HEK293 (cell line): ENCODE results near the gene PCP2.

Source experiments
- CTCF ChIA-PET: fragments of 350-600 bp; formaldehyde crosslinking; extraction: SDS; loops from one replicate; lab custom pipeline; 2021; ENCODE audit warnings: antibody characterized with exemption; lab: Yijun Ruan, JAX
- POLR2A ChIA-PET: fragments of 300-600 bp; formaldehyde crosslinking; extraction: SDS; loops from one replicate; lab custom pipeline; 2020; ENCODE audit warnings: antibody characterized with exemption, inconsistent platforms; lab: Yijun Ruan, JAX
- H3K27ac ChIP-seq: fragments of 200-500 bp; sonication (Bioruptor generic); 2 replicates; pipeline ENCODE4 v1.5.1; 2014; ENCODE audit warnings: low read depth, low read length, control low read depth, inconsistent platforms; ENCODE audit errors: extremely low read depth
- H3K36me3 ChIP-seq, 2 experiments: fragments of 200-500 bp in 1 of 2; sonication (Bioruptor generic) in 1 of 2; 1 replicate in 1 of 2; 2 replicates in 1 of 2; pipeline ENCODE4 v1.5.1; 2014 to 2017; ENCODE audit warnings: inconsistent platforms in 2 of 2, low read length in 2 of 2; ENCODE audit not compliant: control insufficient read depth in 2 of 2, insufficient read depth in 1 of 2
- H3K4me1 ChIP-seq: fragments of 200-500 bp; sonication (Bioruptor generic); 2 replicates; pipeline ENCODE4 v1.5.1; 2014; ENCODE audit warnings: mild to moderate bottlenecking, low read length, inconsistent platforms; ENCODE audit not compliant: control insufficient read depth, insufficient read depth
- H3K4me3 ChIP-seq: 2 replicates; pipeline ENCODE4 v1.5.1; 2011; ENCODE audit warnings: low read depth, mild to moderate bottlenecking, control low read depth, low read length, moderate library complexity
- H3K9me3 ChIP-seq: fragments of 200-500 bp; sonication (Bioruptor generic); 2 replicates; pipeline ENCODE4 v1.5.1; 2014; ENCODE audit warnings: low read depth, low read length, inconsistent platforms; ENCODE audit not compliant: control insufficient read depth, insufficient read depth
- HOXC10 ChIP-seq: sonication (generic); formaldehyde crosslinking; IDR thresholded peaks from 2 replicates; pipeline ENCODE4 v1.8.1; 2023; ENCODE audit warnings: mild to moderate bottlenecking, missing genetic modification reagents
- OSR2 ChIP-seq: fragments of 450-650 bp; formaldehyde crosslinking; IDR thresholded peaks from 2 replicates; pipeline ENCODE4 v1.5.1; 2016; ENCODE audit warnings: missing biosample characterization, missing genetic modification characterization
- PATZ1 ChIP-seq: fragments of 450-650 bp; formaldehyde crosslinking; IDR thresholded peaks from 2 replicates; pipeline ENCODE4 v1.5.1; 2016; ENCODE audit warnings: missing biosample characterization, missing genetic modification characterization
- PRDM2 ChIP-seq: fragments of 450-650 bp; formaldehyde crosslinking; IDR thresholded peaks from 2 replicates; pipeline ENCODE4 v1.5.1; 2016; ENCODE audit warnings: missing biosample characterization, missing genetic modification characterization, borderline replicate concordance
- ZBTB17 ChIP-seq: fragments of 450-650 bp; formaldehyde crosslinking; IDR thresholded peaks from 2 replicates; pipeline ENCODE4 v1.5.1; 2016; ENCODE audit warnings: missing biosample characterization, missing genetic modification characterization
- ZBTB48 ChIP-seq: fragments of 450-650 bp; formaldehyde crosslinking; IDR thresholded peaks from 2 replicates; pipeline ENCODE4 v1.5.1; 2016; ENCODE audit warnings: missing biosample characterization, missing genetic modification characterization
- ZNF133 ChIP-seq: fragments of 450-650 bp; formaldehyde crosslinking; IDR thresholded peaks from 2 replicates; pipeline ENCODE4 v1.5.1; 2016; ENCODE audit warnings: missing biosample characterization, missing genetic modification characterization
- ZNF2 ChIP-seq: fragments of 450-650 bp; formaldehyde crosslinking; IDR thresholded peaks from 2 replicates; pipeline ENCODE4 v1.5.1; 2016; ENCODE audit warnings: missing biosample characterization, missing genetic modification characterization
- ZNF350 ChIP-seq: fragments of 450-650 bp; formaldehyde crosslinking; IDR thresholded peaks from 2 replicates; pipeline ENCODE4 v1.5.0; 2017; ENCODE audit warnings: missing biosample characterization, mild to moderate bottlenecking, missing genetic modification characterization
- ZNF37A ChIP-seq: fragments of 450-650 bp; IDR thresholded peaks from 2 replicates; pipeline ENCODE4 v1.5.1; 2018; ENCODE audit warnings: missing biosample characterization, missing genetic modification characterization
- ZNF404 ChIP-seq: fragments of 450-650 bp; formaldehyde crosslinking; IDR thresholded peaks from 2 replicates; pipeline ENCODE4 v1.5.1; 2017; ENCODE audit warnings: missing biosample characterization, missing genetic modification characterization
- ZNF621 ChIP-seq: fragments of 450-650 bp; formaldehyde crosslinking; IDR thresholded peaks from 2 replicates; pipeline ENCODE4 v1.5.1; 2017; ENCODE audit warnings: missing biosample characterization, missing genetic modification characterization
- TF ChIP-seq, protein P1 (sequence below): fragments of 450-650 bp; formaldehyde crosslinking; IDR thresholded peaks from 2 replicates; pipeline ENCODE4 v1.5.1; 2016; ENCODE audit warnings: missing biosample characterization, missing genetic modification characterization
- TF ChIP-seq, protein P2 (sequence below): fragments of 450-650 bp; formaldehyde crosslinking; IDR thresholded peaks from 2 replicates; pipeline ENCODE4 v1.5.1; 2017; ENCODE audit warnings: missing biosample characterization, missing genetic modification characterization
- TF ChIP-seq, protein P3 (sequence below): fragments of 450-650 bp; formaldehyde crosslinking; IDR thresholded peaks from 2 replicates; pipeline ENCODE4 v1.5.1; 2016; ENCODE audit warnings: missing biosample characterization, missing genetic modification characterization

PCP2 gene

GRCh38 chr19:7612282-7613274, 20.9 kb downstream of the PCP2 start (continued):
- no peak for TF ChIP-seq PRDM2
- no peak for TF ChIP-seq ZBTB48
- no peak for TF ChIP-seq OSR2 (tag by site-specific recombination)
- TF ChIP-seq ZBTB17 (tag by site-specific recombination): no peak
- TF ChIP-seq ZNF350 (tag by site-specific recombination): no peak
- TF ChIP-seq ZNF37A: no peak
- TF ChIP-seq ZNF621 (tag by site-specific recombination): no peak
- no peak for TF ChIP-seq ZNF133 (tag by site-specific recombination)
- TF ChIP-seq, protein P1, sequence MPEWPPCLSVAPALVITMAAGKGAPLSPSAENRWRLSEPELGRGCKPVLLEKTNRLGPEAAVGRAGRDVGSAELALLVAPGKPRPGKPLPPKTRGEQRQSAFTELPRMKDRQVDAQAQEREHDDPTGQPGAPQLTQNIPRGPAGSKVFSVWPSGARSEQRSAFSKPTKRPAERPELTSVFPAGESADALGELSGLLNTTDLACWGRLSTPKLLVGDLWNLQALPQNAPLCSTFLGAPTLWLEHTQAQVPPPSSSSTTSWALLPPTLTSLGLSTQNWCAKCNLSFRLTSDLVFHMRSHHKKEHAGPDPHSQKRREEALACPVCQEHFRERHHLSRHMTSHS (tag by site-specific recombination): no peak

DNA sequence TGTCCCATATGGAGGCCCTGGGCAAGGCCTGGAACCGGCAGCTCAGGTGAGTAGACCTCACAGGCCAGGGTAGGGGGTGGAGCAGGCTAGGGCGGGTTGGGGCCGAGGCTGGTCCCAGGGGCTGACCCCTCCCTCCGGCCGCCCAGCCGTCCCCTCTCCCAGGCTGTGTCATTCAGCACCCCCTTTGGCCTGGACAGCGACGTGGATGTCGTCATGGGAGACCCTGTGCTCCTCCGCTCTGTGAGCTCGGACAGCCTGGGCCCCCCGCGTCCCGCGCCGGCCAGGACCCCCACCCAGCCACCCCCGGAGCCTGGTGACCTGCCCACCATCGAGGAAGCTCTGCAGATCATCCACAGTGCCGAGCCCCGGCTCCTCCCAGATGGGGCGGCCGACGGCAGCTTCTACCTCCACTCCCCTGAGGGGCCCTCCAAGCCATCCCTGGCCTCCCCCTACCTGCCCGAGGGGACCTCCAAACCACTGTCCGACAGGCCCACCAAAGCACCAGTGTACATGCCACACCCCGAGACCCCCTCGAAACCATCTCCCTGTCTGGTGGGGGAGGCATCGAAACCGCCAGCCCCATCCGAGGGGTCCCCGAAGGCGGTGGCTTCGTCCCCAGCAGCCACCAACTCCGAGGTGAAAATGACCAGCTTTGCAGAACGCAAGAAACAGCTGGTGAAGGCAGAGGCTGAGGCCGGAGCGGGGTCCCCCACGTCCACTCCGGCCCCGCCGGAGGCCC, 21.8 kb downstream of the PCP2 start:
- POLR2A ChIA-PET: no interaction called here

More for the DNA sequence above, 21.8 kb downstream of the PCP2 start:
- CTCF ChIA-PET: no interaction called here
- Histone ChIP-seq H3K27ac (no peak overlapping the region), H3K9me3 (no peaks in the 10 kb centered on the region)
- TF ChIP-seq ZNF2 (tag by site-specific recombination): no peak
- no peak for TF ChIP-seq ZNF404 (tag by site-specific recombination)
- TF ChIP-seq, protein P2, sequence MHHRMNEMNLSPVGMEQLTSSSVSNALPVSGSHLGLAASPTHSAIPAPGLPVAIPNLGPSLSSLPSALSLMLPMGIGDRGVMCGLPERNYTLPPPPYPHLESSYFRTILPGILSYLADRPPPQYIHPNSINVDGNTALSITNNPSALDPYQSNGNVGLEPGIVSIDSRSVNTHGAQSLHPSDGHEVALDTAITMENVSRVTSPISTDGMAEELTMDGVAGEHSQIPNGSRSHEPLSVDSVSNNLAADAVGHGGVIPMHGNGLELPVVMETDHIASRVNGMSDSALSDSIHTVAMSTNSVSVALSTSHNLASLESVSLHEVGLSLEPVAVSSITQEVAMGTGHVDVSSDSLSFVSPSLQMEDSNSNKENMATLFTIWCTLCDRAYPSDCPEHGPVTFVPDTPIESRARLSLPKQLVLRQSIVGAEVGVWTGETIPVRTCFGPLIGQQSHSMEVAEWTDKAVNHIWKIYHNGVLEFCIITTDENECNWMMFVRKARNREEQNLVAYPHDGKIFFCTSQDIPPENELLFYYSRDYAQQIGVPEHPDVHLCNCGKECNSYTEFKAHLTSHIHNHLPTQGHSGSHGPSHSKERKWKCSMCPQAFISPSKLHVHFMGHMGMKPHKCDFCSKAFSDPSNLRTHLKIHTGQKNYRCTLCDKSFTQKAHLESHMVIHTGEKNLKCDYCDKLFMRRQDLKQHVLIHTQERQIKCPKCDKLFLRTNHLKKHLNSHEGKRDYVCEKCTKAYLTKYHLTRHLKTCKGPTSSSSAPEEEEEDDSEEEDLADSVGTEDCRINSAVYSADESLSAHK (tag by site-specific recombination): peak; percentile 99
- TF ChIP-seq PATZ1 (tag by site-specific recombination): no peak
- TF ChIP-seq HOXC10 (CRISPR knock-in tag): no peak
- TF ChIP-seq, protein P3, sequence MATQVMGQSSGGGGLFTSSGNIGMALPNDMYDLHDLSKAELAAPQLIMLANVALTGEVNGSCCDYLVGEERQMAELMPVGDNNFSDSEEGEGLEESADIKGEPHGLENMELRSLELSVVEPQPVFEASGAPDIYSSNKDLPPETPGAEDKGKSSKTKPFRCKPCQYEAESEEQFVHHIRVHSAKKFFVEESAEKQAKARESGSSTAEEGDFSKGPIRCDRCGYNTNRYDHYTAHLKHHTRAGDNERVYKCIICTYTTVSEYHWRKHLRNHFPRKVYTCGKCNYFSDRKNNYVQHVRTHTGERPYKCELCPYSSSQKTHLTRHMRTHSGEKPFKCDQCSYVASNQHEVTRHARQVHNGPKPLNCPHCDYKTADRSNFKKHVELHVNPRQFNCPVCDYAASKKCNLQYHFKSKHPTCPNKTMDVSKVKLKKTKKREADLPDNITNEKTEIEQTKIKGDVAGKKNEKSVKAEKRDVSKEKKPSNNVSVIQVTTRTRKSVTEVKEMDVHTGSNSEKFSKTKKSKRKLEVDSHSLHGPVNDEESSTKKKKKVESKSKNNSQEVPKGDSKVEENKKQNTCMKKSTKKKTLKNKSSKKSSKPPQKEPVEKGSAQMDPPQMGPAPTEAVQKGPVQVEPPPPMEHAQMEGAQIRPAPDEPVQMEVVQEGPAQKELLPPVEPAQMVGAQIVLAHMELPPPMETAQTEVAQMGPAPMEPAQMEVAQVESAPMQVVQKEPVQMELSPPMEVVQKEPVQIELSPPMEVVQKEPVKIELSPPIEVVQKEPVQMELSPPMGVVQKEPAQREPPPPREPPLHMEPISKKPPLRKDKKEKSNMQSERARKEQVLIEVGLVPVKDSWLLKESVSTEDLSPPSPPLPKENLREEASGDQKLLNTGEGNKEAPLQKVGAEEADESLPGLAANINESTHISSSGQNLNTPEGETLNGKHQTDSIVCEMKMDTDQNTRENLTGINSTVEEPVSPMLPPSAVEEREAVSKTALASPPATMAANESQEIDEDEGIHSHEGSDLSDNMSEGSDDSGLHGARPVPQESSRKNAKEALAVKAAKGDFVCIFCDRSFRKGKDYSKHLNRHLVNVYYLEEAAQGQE (tag by site-specific recombination): peak; percentile 93
- TF ChIP-seq, all 188 proteins: peak for 2
- no peaks in the 10 kb centered on the region for H3K4me1 ChIP-seq
- H3K4me3 ChIP-seq: no peak overlapping the region
- H3K36me3 ChIP-seq: peaks cover 8 to 49% of the 10 kb centered on the region in 2 experiments; a peak in 2 of 3 replicates
